ENCODE measurements around the gene FTCD. TPM values are rescaled to one million over a fixed set of nuclear protein-coding genes. Genes with fewer than 3 reads are reported as not detected.
A peak's percentile ranks its signal among the peaks of the same experiment; 100 is the strongest.

Gene FTCD
- total RNA-seq, 4 donors from 2014 or later: 4.5 to 7.0 TPM; not detected in 2

GRCh38 chr21:46182548-46183336, 27.4 kb upstream of the FTCD start:
- intact Hi-C loops (cut with DNase I; ENCODE audit: low total_unique reads): no loop called here
- H3K4me3 ChIP-seq: no peak overlapping the region
- H3K27me3 ChIP-seq: no peaks in the 10 kb centered on the region
- DNase-seq: peak in 1 of 2 donors; percentile 66
- H3K9me3 ChIP-seq: no peaks in the 10 kb centered on the region
- no peaks in the 10 kb centered on the region for H3K36me3 ChIP-seq
- no peaks in the 10 kb centered on the region for H3K4me1 ChIP-seq
- TF ChIP-seq POLR2A (IDR thresholded peaks at IDR 0.05): no peak
- TF ChIP-seq, protein P1, sequence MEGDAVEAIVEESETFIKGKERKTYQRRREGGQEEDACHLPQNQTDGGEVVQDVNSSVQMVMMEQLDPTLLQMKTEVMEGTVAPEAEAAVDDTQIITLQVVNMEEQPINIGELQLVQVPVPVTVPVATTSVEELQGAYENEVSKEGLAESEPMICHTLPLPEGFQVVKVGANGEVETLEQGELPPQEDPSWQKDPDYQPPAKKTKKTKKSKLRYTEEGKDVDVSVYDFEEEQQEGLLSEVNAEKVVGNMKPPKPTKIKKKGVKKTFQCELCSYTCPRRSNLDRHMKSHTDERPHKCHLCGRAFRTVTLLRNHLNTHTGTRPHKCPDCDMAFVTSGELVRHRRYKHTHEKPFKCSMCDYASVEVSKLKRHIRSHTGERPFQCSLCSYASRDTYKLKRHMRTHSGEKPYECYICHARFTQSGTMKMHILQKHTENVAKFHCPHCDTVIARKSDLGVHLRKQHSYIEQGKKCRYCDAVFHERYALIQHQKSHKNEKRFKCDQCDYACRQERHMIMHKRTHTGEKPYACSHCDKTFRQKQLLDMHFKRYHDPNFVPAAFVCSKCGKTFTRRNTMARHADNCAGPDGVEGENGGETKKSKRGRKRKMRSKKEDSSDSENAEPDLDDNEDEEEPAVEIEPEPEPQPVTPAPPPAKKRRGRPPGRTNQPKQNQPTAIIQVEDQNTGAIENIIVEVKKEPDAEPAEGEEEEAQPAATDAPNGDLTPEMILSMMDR (IDR thresholded peaks at IDR 0.05): no peak
- H3K27ac ChIP-seq: peak overlapping the region; percentile 6 to 11

DNA sequence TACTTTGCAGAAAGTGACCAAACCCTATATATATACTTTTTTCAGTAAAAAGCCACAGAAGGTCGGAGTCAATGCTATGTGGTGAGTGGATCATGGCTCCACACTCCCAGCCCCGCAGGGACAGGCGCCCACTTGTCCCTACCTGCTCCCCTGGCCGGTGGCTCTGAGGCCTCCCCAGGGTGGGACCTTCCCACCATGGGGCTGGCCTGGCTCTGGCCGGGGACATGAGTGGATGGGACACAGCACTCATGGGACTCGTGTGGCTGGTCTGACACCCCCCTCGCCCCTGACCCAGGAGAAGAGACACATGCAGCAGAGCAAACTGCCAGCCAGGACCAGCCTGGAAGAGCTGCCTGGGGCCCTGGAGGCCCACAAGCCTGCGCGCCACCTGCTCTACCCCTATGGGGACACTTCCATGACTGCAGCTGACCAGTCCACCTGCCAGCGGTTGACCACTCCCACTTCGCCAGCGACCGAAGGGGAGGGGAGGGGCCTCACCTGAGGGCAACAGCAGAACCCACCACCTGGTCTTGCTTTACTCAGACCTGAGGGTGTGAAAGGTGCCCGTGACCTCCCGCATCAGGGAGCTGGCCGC, 26.7 kb upstream of the FTCD start:
- Histone ChIP-seq H3K9me3 (no peaks in the 10 kb centered on the region), H3K4me3 (no peak overlapping the region), H3K36me3 (no peaks in the 10 kb centered on the region), H3K27me3 (no peaks in the 10 kb centered on the region), H3K4me1 (no peaks in the 10 kb centered on the region), H3K27ac (peak overlapping the region in 1 of 2 donors; percentile 6)
- no peak for DNase-seq
- intact Hi-C loops (cut with DNase I; ENCODE audit: low total_unique reads): no loop called here
- TF ChIP-seq POLR2A (IDR thresholded peaks at IDR 0.05): no peak
- TF ChIP-seq, protein P1 (IDR thresholded peaks at IDR 0.05): no peak

GRCh38 chr21:46181436-46181835, 26.1 kb upstream of the FTCD start:
- H3K27me3 ChIP-seq: no peaks in the 10 kb centered on the region
- H3K9me3 ChIP-seq: no peaks in the 10 kb centered on the region
- H3K4me1 ChIP-seq: no peaks in the 10 kb centered on the region
- intact Hi-C loops (cut with DNase I; ENCODE audit: low total_unique reads): no loop called here
- no peak for DNase-seq
- no peak overlapping the region for H3K4me3 ChIP-seq
- H3K36me3 ChIP-seq: no peaks in the 10 kb centered on the region
- no peak for TF ChIP-seq POLR2A (IDR thresholded peaks at IDR 0.05)
- TF ChIP-seq, protein P1 (IDR thresholded peaks at IDR 0.05): no peak
- no peak overlapping the region for H3K27ac ChIP-seq

GRCh38 chr21:46180778-46181391, 25.5 kb upstream of the FTCD start:
- TF ChIP-seq, protein P1 (IDR thresholded peaks at IDR 0.05): no peak
- TF ChIP-seq POLR2A (IDR thresholded peaks at IDR 0.05): no peak
- Histone ChIP-seq H3K36me3 (no peaks in the 10 kb centered on the region), H3K27ac (no peak overlapping the region), H3K4me3 (no peak overlapping the region), H3K9me3 (no peaks in the 10 kb centered on the region), H3K27me3 (no peaks in the 10 kb centered on the region), H3K4me1 (no peaks in the 10 kb centered on the region)
- no peak for DNase-seq
- intact Hi-C loops (cut with DNase I; ENCODE audit: low total_unique reads): no loop called here

All from uterus (tissue), 4 donors.